ENCODE measurements around the gene DLG5.

The DLG5 gene

GRCh38 chr10:77868523-77868922 is 58.0 kb downstream of the DLG5 start:
- DNase-seq (ENCODE audit: low read depth in 4 of 4, low spot score in 1 of 4), result no peak

GRCh38 chr10:77867124-77867719 is 59.3 kb downstream of the DLG5 start:
- DNase-seq (ENCODE audit: low read depth in 4 of 4, low spot score in 1 of 4), result no peak

- DNase-seq (ENCODE audit: low read depth in 4 of 4, low spot score in 1 of 4), result no peak
Measured at GRCh38 chr10:77866598-77866997, 60.0 kb downstream of the DLG5 start.

GRCh38 chr10:77865580-77866324 is 60.8 kb downstream of the DLG5 start:
- no peak for DNase-seq (ENCODE audit: low read depth in 4 of 4, low spot score in 1 of 4)

GRCh38 chr10:77864151-77864851 is 62.3 kb downstream of the DLG5 start:
- DNase-seq (ENCODE audit: low read depth in 4 of 4, low spot score in 1 of 4), result no peak

GRCh38 chr10:77863446-77863845 is 63.1 kb downstream of the DLG5 start:
- DNase-seq (ENCODE audit: low read depth in 4 of 4, low spot score in 1 of 4), result no peak

- no peak for DNase-seq (ENCODE audit: low read depth in 4 of 4, low spot score in 1 of 4)
Measured at GRCh38 chr10:77862595-77862994, 64.0 kb downstream of the DLG5 start.

GRCh38 chr10:77861366-77861765 is 65.2 kb downstream of the DLG5 start:
- DNase-seq (ENCODE audit: low read depth in 4 of 4, low spot score in 1 of 4), result no peak

- DNase-seq (ENCODE audit: low read depth in 4 of 4, low spot score in 1 of 4), result no peak
Measured at GRCh38 chr10:77859865-77860282, 66.7 kb downstream of the DLG5 start.

GRCh38 chr10:77859200-77859864 is 67.2 kb downstream of the DLG5 start:
- DNase-seq (ENCODE audit: low read depth in 4 of 4, low spot score in 1 of 4), result no peak

GRCh38 chr10:77857272-77857671 is 69.3 kb downstream of the DLG5 start:
- DNase-seq (ENCODE audit: low read depth in 4 of 4, low spot score in 1 of 4), result no peak

GRCh38 chr10:77856566-77856965 is 70.0 kb downstream of the DLG5 start:
- no peak for DNase-seq (ENCODE audit: low read depth in 4 of 4, low spot score in 1 of 4)

- no peak for DNase-seq (ENCODE audit: low read depth in 4 of 4, low spot score in 1 of 4)
Measured at GRCh38 chr10:77855404-77856155, 71.0 kb downstream of the DLG5 start.

GRCh38 chr10:77854115-77854514 is 72.4 kb downstream of the DLG5 start:
- no peak for DNase-seq (ENCODE audit: low read depth in 4 of 4, low spot score in 1 of 4)

GRCh38 chr10:77853256-77853655 is 73.3 kb downstream of the DLG5 start:
- no peak for DNase-seq (ENCODE audit: low read depth in 4 of 4, low spot score in 1 of 4)

GRCh38 chr10:77850620-77851231 is 75.8 kb downstream of the DLG5 start:
- DNase-seq (ENCODE audit: low read depth in 4 of 4, low spot score in 1 of 4), result no peak

GRCh38 chr10:77849039-77849664 is 77.4 kb downstream of the DLG5 start:
- DNase-seq (ENCODE audit: low read depth in 4 of 4, low spot score in 1 of 4), result no peak

- DNase-seq (ENCODE audit: low read depth in 4 of 4, low spot score in 1 of 4), result peak; percentile 12 to 52 (median 31)
Measured at GRCh38 chr10:77846718-77847311, 79.7 kb downstream of the DLG5 start.

GRCh38 chr10:77845451-77845850 is 81.1 kb downstream of the DLG5 start:
- no peak for DNase-seq (ENCODE audit: low read depth in 4 of 4, low spot score in 1 of 4)

Data from stimulated activated CD4-positive, alpha-beta T cell treated with anti-CD3 and anti-CD28 coated beads, Interleukin-1b, Interleukin-23, amount 100 ng/mL, for 24 hours (primary cell).